Measurements from ENCODE around the gene SYNM. TPM values are rescaled to one million over a fixed set of nuclear protein-coding genes. Genes with fewer than 3 reads are reported as not detected.

The SYNM gene
- total RNA-seq, 3 donors from 2014 or later = 0.42 to 0.60 (median 0.53) TPM

- Mint-ChIP-seq H3K9me3 (no peaks in the 10 kb centered on the region), H3K4me3 (no peak overlapping the region), H3K4me1 (ENCODE audit: low read depth) (no peaks in the 10 kb centered on the region), H3K36me3 (ENCODE audit: insufficient read depth) (no peaks in the 10 kb centered on the region), H3K27me3 (ENCODE audit: low read depth) (no peaks in the 10 kb centered on the region)
- DNase-seq = no peak
- ATAC-seq = no peak
Observed at GRCh38 chr15:99121207-99121606, 16.3 kb downstream of the SYNM start.

- Mint-ChIP-seq H3K36me3 (ENCODE audit: insufficient read depth) (no peaks in the 10 kb centered on the region), H3K27me3 (ENCODE audit: low read depth) (no peaks in the 10 kb centered on the region), H3K9me3 (no peaks in the 10 kb centered on the region), H3K4me3 (no peak overlapping the region), H3K4me1 (ENCODE audit: low read depth) (no peaks in the 10 kb centered on the region)
- ATAC-seq = no peak
- DNase-seq = no peak
Observed at GRCh38 chr15:99121691-99122410, 17.0 kb downstream of the SYNM start.

- no peaks in the 10 kb centered on the region for H3K4me1 Mint-ChIP-seq (ENCODE audit: low read depth)
- ATAC-seq (no peak), DNase-seq (no peak)
- H3K9me3 Mint-ChIP-seq = no peaks in the 10 kb centered on the region
- no peaks in the 10 kb centered on the region for H3K27me3 Mint-ChIP-seq (ENCODE audit: low read depth)
- H3K4me3 Mint-ChIP-seq = no peak overlapping the region
- H3K36me3 Mint-ChIP-seq (ENCODE audit: insufficient read depth) = no peaks in the 10 kb centered on the region
Observed at GRCh38 chr15:99122831-99123712, 18.2 kb downstream of the SYNM start.

- no peaks in the 10 kb centered on the region for H3K36me3 Mint-ChIP-seq (ENCODE audit: insufficient read depth)
- no peaks in the 10 kb centered on the region for H3K9me3 Mint-ChIP-seq
- no peaks in the 10 kb centered on the region for H3K4me1 Mint-ChIP-seq (ENCODE audit: low read depth)
- DNase-seq = no peak
- H3K27me3 Mint-ChIP-seq (ENCODE audit: low read depth) = no peaks in the 10 kb centered on the region
- H3K4me3 Mint-ChIP-seq = no peak overlapping the region
- no peak for ATAC-seq
Observed at GRCh38 chr15:99123713-99124451, 19.0 kb downstream of the SYNM start.

GRCh38 chr15:99124641-99125040, 19.8 kb downstream of the SYNM start:
- no peaks in the 10 kb centered on the region for H3K36me3 Mint-ChIP-seq (ENCODE audit: insufficient read depth)
- H3K4me1 Mint-ChIP-seq (ENCODE audit: low read depth) = no peaks in the 10 kb centered on the region
- no peak overlapping the region for H3K4me3 Mint-ChIP-seq

GRCh38 chr15:99125061-99125891, 20.4 kb downstream of the SYNM start:
- no peaks in the 10 kb centered on the region for H3K9me3 Mint-ChIP-seq
- no peak overlapping the region for H3K4me3 Mint-ChIP-seq
- DNase-seq = no peak
- no peaks in the 10 kb centered on the region for H3K36me3 Mint-ChIP-seq (ENCODE audit: insufficient read depth)
- no peaks in the 10 kb centered on the region for H3K4me1 Mint-ChIP-seq (ENCODE audit: low read depth)
- ATAC-seq = no peak
- H3K27me3 Mint-ChIP-seq (ENCODE audit: low read depth) = no peaks in the 10 kb centered on the region

More at GRCh38 chr15:99124641-99125040, 19.8 kb downstream of the SYNM start:
- no peak for DNase-seq
- ATAC-seq = no peak
- Mint-ChIP-seq H3K27me3 (ENCODE audit: low read depth) (no peaks in the 10 kb centered on the region), H3K9me3 (no peaks in the 10 kb centered on the region)

- ATAC-seq = no peak
- DNase-seq = no peak
- H3K27me3 Mint-ChIP-seq (ENCODE audit: low read depth) = no peaks in the 10 kb centered on the region
- no peaks in the 10 kb centered on the region for H3K9me3 Mint-ChIP-seq
- no peaks in the 10 kb centered on the region for H3K36me3 Mint-ChIP-seq (ENCODE audit: insufficient read depth)
- no peaks in the 10 kb centered on the region for H3K4me1 Mint-ChIP-seq (ENCODE audit: low read depth)
- H3K4me3 Mint-ChIP-seq = no peak overlapping the region
Observed at GRCh38 chr15:99126131-99126588, 21.3 kb downstream of the SYNM start.

GRCh38 chr15:99126930-99127329, 22.1 kb downstream of the SYNM start:
- Mint-ChIP-seq H3K4me1 (ENCODE audit: low read depth) (no peaks in the 10 kb centered on the region), H3K27me3 (ENCODE audit: low read depth) (no peaks in the 10 kb centered on the region), H3K9me3 (no peaks in the 10 kb centered on the region), H3K36me3 (ENCODE audit: insufficient read depth) (no peaks in the 10 kb centered on the region), H3K4me3 (no peak overlapping the region)
- DNase-seq (no peak), ATAC-seq (no peak)

GRCh38 chr15:99127773-99128172, 22.9 kb downstream of the SYNM start:
- H3K4me1 Mint-ChIP-seq (ENCODE audit: low read depth) = no peaks in the 10 kb centered on the region
- no peaks in the 10 kb centered on the region for H3K9me3 Mint-ChIP-seq
- no peak for ATAC-seq
- H3K4me3 Mint-ChIP-seq = no peak overlapping the region
- DNase-seq = no peak
- no peaks in the 10 kb centered on the region for H3K27me3 Mint-ChIP-seq (ENCODE audit: low read depth)
- no peaks in the 10 kb centered on the region for H3K36me3 Mint-ChIP-seq (ENCODE audit: insufficient read depth)

- H3K4me1 Mint-ChIP-seq (ENCODE audit: low read depth) = no peaks in the 10 kb centered on the region
- H3K27me3 Mint-ChIP-seq (ENCODE audit: low read depth) = no peaks in the 10 kb centered on the region
- no peaks in the 10 kb centered on the region for H3K9me3 Mint-ChIP-seq
- no peaks in the 10 kb centered on the region for H3K36me3 Mint-ChIP-seq (ENCODE audit: insufficient read depth)
- DNase-seq (no peak), ATAC-seq (no peak)
- H3K4me3 Mint-ChIP-seq = no peak overlapping the region
Observed at GRCh38 chr15:99128411-99128810, 23.5 kb downstream of the SYNM start.

GRCh38 chr15:99129644-99130043, 24.8 kb downstream of the SYNM start:
- DNase-seq (no peak), ATAC-seq (no peak)
- H3K27me3 Mint-ChIP-seq (ENCODE audit: low read depth) = no peaks in the 10 kb centered on the region
- no peaks in the 10 kb centered on the region for H3K36me3 Mint-ChIP-seq (ENCODE audit: insufficient read depth)
- H3K4me3 Mint-ChIP-seq = no peak overlapping the region
- H3K9me3 Mint-ChIP-seq = no peaks in the 10 kb centered on the region
- H3K4me1 Mint-ChIP-seq (ENCODE audit: low read depth) = no peaks in the 10 kb centered on the region

- Mint-ChIP-seq H3K27me3 (ENCODE audit: low read depth) (no peaks in the 10 kb centered on the region), H3K36me3 (ENCODE audit: insufficient read depth) (no peaks in the 10 kb centered on the region), H3K4me3 (no peak overlapping the region), H3K9me3 (no peaks in the 10 kb centered on the region), H3K4me1 (ENCODE audit: low read depth) (no peaks in the 10 kb centered on the region)
- no peak for DNase-seq
- no peak for ATAC-seq
Observed at GRCh38 chr15:99130314-99130713, 25.4 kb downstream of the SYNM start.

- H3K36me3 Mint-ChIP-seq (ENCODE audit: insufficient read depth) = no peaks in the 10 kb centered on the region
- ATAC-seq = no peak
- H3K4me1 Mint-ChIP-seq (ENCODE audit: low read depth) = no peaks in the 10 kb centered on the region
- no peaks in the 10 kb centered on the region for H3K27me3 Mint-ChIP-seq (ENCODE audit: low read depth)
- no peak overlapping the region for H3K4me3 Mint-ChIP-seq
- no peaks in the 10 kb centered on the region for H3K9me3 Mint-ChIP-seq
- DNase-seq = no peak
Observed at GRCh38 chr15:99130765-99131440, 26.0 kb downstream of the SYNM start.

Measured in activated T-cell treated with anti-CD3 and anti-CD28 coated beads, Interleukin-2, amount 50 U/mL, for 4 hours (primary cell).